GF-D8 (cell line): ENCODE measurements around the gene KCNQ1.

Source experiments
- DNase-seq: peaks from one replicate; lab custom pipeline; 2025; lab: John Stamatoyannopoulos, UW

The KCNQ1 gene

GRCh38 chr11:2747248-2748027, 302.6 kb downstream of the KCNQ1 start:
- no peak for DNase-seq

- DNase-seq: no peak
Measured at GRCh38 chr11:2748061-2748813, 303.4 kb downstream of the KCNQ1 start.

GRCh38 chr11:2748814-2749554, 304.2 kb downstream of the KCNQ1 start:
- no peak for DNase-seq

- no peak for DNase-seq
Measured at GRCh38 chr11:2750101-2750681, 305.4 kb downstream of the KCNQ1 start.

- no peak for DNase-seq
Measured at GRCh38 chr11:2750682-2751522, 306.1 kb downstream of the KCNQ1 start.

- no peak for DNase-seq
Measured at GRCh38 chr11:2751523-2752203, 306.9 kb downstream of the KCNQ1 start.

GRCh38 chr11:2752204-2752770, 307.5 kb downstream of the KCNQ1 start:
- DNase-seq: no peak

- DNase-seq: no peak
Measured at GRCh38 chr11:2752923-2753322, 308.1 kb downstream of the KCNQ1 start.

GRCh38 chr11:2754008-2754407, 309.2 kb downstream of the KCNQ1 start:
- no peak for DNase-seq

GRCh38 chr11:2755071-2755470, 310.3 kb downstream of the KCNQ1 start:
- no peak for DNase-seq

- DNase-seq: no peak
Measured at GRCh38 chr11:2758751-2759150, 313.9 kb downstream of the KCNQ1 start.

- DNase-seq: no peak
Measured at GRCh38 chr11:2759228-2760195, 314.7 kb downstream of the KCNQ1 start.

- no peak for DNase-seq
Measured at GRCh38 chr11:2760196-2760871, 315.5 kb downstream of the KCNQ1 start.

GRCh38 chr11:2761131-2762030, 316.6 kb downstream of the KCNQ1 start:
- no peak for DNase-seq

- no peak for DNase-seq
Measured at GRCh38 chr11:2762031-2762380, 317.2 kb downstream of the KCNQ1 start.

- DNase-seq: no peak
Measured at GRCh38 chr11:2762451-2762850, 317.6 kb downstream of the KCNQ1 start.

GRCh38 chr11:2763984-2764383, 319.2 kb downstream of the KCNQ1 start:
- no peak for DNase-seq

GRCh38 chr11:2765491-2765890, 320.7 kb downstream of the KCNQ1 start:
- DNase-seq: no peak
